IPS DF 19.7 (cell line): ENCODE results near the gene LPIN3.
A peak's percentile ranks its signal among the peaks of the same experiment; 100 is the strongest.

Experiments
- DNase-seq: peaks from one replicate; pipeline ENCODE4 v3.0.0-alpha.2; 2013; ENCODE audit warnings: low read depth, low spot score

Gene LPIN3

DNA sequence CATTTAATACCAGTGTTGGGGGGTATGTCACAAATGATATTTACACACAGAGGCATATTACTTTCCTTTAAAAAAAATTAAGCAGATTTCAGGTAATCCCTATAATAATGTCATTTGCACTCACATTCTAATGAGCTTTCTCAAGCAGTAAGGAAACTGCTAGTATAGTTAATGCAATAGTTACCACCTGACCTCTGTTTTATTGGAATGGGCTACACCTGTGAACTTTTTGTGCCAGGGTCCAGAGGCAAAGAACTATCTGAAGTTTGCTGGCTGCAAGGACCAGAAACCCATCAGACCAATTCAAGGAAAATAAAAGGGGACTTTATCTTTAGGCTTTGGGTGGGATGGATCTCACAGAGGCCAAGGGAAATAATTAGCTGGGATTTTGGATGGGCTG, 20.2 kb upstream of the LPIN3 start:
- DNase-seq, result no peak

GRCh38 chr20:41320976-41321375, 19.6 kb upstream of the LPIN3 start:
- DNase-seq, result no peak

DNA sequence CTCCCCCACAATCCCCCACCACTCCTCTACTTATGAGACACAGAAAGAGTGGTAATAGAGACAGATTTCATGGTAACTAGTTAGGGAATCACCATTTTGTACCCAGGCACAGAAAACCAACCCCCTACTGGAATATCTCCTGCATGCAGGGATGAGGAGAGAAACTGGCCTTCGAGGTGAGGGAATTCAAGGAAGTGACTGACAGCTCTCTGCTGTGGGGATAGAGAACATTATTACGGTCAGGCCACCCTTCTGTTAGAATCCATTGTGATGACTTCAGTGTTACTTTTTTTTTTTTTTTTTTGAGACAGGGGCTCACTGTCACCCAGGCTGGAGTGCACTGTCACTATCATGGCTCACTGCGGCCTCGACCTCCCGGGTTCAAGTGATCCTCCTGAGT, 13.4 kb upstream of the LPIN3 start:
- no peak for DNase-seq

- no peak for DNase-seq
These were observed 10.9 kb upstream of the LPIN3 start for GRCh38 chr20:41329435-41330342.

GRCh38 chr20:41330343-41330720, 10.3 kb upstream of the LPIN3 start:
- no peak for DNase-seq

- no peak for DNase-seq
These were observed 9.7 kb upstream of the LPIN3 start for GRCh38 chr20:41330941-41331340.

DNA sequence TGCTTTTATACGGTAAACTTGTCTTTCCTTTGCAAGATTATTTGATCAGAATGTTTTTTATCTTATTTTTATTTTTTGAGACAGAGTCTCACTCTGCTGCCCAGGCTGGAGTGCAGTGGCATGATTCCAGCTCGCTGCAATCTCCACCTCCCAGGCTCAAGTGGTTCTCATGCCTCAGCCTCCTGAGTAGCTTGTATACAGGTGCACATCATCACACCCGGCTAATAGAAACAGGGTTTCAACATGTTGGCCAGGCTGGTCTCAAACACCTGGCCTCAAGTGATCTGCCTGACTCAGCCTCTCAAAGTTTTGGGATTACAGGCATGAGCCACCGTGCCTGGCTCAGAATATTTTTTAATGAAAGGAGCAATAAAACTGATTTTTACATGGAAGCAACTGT, 8.9 kb upstream of the LPIN3 start:
- DNase-seq, result no peak

DNA sequence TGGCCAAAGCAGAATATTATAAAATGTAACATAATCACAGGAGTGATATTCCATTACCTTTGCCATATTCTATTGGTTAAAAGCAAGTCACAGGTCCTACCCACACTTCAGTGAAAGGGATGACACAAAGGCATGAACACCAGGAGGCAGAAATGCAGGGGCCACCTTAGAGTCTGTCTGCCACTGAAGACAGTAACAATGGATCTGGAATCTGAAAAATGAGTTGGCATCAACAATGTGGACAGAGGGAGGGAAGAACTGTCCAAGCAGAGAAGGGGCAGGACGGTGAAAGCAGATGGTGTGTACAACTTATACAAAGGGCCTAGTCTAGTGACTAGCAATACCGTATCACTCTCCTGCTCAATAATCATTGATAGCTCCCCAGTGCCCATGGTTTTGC, 6.6 kb upstream of the LPIN3 start:
- no peak for DNase-seq

DNA sequence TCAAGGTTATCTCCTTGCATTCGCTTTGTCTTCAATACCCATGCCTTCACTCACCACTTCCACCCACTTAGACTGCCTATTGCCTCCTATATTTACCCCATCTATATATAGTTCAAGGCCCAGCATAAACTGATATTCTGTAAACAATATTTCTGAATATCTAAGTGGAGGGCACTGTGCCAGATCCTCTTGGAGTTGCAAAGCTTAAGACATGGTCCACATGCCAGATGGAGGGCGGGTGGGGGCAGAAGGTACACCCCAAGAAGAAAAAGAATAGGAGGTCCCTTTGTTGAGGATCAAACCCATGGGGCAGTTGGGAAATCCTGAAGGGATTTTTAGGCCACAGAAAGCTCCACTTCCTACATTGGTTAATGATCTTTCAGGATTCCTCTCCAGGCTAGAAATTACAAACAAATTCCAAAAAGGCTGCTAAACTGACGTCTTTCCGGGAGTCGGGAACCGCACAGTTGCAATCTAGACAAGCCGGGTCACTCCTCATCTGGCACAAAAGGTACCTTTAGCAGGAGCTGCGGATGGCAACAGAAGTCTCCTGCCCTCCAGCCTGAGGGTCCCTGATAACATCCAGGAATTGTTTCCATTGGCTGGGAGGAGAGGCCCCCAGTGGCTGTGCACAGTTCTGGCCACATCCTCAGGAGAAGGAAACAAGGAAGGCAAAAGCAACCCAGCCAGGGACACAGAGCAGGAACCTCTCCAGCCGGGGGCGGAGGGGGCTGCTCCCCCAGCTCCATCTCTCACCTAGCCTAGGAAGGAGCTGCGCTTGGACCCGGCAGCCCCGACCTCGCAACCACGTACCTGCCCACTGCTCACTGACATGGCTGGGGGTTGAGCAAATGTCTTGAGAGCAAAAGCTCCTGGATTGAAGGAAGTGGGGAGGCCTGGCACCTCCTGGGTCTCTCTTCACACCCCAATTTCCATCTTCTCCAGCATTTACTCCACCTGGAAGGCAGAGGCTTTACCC, 5.9 kb upstream of the LPIN3 start:
- DNase-seq, result no peak

- no peak for DNase-seq
These were observed 5.0 kb upstream of the LPIN3 start for GRCh38 chr20:41335591-41335990.

DNA sequence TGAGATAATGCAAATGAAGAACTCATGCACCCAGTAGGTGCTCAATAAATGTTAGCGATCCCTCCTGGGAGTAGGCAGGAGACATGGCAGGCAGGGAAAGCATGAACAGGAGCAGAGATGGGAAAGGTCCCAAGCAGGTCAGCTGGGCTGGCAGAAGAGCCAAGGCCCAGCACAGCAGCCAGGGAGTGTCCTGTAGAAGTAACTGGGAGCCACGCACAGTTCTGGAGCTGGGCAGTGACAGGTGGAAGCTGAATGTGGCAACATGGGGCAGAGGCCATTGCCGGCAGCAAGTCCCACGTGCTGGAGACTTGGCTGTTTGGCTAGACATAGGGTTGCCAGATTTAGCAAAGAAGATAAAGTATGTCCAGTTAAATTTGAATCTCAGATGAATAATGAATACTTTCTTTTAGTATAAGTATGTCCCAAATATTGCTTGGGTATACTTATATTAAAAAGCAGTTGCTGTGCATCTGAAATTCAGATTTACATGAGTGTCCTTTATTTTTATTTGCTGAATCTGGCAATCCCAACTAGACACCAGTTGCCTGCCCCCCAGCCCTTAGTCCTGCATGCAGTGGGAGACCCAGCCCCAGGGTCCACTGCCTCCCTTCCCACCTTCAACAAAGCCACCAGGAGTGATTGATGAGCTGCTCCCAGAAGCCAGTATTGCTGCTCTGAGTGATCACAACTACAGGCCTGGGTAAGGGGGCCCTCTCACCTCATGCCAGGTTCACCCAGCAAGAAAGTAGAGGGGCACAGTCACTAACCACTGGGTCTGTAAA, 3.7 kb upstream of the LPIN3 start:
- no peak for DNase-seq

DNA sequence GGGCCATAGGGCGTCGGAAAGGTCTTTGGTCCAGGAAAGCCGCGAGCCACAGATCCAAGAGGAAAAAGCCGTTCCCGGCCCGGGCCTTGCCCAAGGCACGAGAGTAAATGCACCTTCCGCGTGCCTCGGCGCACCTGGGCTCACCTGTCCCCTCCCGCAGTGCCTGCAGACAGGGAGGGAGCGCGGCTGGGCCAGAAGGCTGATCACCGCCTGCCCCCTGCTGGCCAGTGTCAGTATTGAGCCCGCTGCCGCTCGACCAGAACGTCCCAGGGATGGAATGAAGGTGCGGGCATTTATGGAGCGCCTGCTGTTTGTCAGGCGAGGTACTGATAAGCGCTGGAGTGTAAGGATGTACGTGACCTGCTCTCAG, 679 bp upstream of the LPIN3 start:
- peak; percentile 56 for DNase-seq

DNA sequence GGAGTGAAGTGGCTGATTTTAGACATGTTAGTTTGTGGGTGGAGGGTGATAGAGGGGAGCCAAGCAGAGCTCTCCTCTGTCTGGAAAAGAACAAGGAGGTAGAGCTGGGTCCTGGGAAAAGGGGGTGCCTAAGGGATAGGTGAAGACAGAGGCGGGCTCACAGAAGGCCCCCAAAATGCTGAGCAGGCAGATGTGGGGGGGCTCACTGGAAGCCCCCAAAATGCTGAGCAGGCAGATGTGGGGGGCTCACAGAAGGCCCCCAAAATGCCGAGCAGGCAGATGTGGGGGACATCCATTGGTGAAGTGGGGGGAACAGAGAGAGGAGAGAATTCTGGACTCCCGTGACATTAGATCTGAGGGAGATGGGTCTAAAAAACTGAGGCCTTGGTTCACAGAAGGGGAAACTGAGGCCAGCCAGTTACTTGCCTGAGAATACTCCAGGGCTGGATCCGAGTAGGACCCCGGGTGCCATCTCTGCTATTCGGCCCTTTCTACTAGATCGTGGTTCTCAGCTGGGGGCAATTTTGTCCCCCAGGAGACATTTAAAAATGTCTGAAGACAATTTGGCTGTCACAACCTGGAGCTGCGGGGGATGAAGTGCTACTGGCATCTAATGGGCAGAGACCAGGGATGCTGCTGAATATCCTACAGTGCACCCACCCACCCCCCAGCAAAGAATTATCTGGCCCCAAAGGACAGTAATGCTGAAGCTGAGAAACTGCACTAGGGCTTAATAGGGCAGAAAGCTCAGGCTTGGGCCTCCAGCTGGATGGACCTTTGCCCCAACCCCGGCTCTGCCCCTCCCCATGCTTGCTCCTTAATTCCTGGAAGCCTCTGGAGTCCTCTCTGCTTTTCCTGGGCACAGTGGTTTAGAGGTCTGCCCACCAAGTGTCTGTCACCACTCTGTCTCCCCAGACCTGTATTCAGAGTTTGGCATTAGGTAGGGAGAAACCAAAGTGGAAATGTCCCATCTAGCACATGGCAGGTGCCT, 2.1 kb downstream of the LPIN3 start:
- DNase-seq, result no peak

DNA sequence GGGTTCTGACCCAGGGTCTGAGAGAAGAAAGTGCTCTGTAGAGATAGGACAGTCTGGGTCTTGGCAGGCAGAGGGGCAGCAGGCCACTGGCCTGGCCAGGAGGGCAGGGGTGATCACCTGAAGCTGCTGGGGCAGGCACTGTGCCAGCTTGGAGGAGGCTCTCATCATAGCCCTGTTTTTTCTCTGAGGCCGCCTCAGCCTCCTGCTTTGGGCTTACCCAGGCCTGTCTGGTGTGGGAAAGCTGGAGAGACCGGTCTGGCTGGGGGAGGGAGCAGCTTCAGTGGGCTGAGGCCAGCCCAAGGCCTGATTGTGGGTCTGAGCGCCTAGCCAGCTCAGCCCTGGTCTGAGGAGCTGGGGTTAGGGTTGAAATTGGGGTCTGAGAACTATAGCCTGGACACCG, 3.9 kb downstream of the LPIN3 start:
- DNase-seq, result no peak

DNA sequence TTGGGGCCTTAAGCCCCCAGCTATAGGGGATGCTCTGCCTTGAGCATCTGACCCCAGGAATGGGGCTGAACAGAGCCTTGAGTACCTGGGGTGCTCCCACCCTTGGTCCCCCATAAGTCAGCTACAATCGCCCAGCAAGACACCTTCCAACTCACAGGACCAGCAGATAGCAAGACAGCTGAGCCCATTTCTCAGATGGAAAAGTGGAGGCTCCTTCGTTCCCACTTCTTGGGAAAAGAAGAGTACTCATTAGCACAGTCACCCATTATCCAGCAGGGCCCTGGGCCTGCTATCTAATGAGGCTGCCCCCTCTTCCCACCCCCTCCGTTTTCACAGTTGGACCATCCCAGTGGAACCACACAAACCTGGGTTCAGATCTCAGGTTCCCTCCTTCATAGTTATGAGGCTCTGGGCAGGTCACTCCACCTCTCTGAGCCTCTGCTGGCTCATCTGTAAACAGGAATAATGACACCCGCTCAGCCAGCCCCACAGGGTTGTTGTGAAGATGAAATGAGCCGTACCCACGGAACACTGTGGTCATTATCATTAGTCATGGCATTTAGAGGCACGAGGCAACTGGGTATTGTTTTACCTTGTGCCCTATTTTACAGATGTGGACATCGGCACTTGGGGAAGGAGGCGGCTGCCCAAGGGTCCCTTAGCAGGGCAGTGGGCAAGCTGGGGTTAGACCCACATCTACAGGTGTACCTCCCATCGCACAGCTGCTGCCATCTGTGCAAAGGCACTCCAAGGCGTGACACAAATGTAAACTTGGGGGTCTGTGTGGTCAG, 4.5 kb downstream of the LPIN3 start:
- no peak for DNase-seq

DNA sequence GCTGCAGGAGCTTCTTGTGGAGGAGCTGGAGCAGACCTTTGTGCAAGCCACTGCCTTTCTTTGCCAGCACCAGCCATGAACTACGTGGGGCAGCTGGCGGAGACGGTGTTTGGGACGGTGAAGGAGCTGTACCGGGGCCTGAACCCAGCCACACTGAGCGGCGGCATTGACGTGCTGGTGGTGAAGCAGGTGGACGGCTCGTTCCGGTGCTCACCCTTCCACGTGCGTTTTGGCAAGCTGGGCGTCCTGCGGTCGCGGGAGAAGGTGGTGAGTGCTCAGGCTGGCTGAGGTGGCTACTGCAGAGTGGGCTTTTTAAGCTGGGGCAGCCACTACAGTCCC, 5.1 kb downstream of the LPIN3 start:
- DNase-seq, result no peak

- no peak for DNase-seq
These were observed 7.2 kb downstream of the LPIN3 start for GRCh38 chr20:41347523-41348429.

DNA sequence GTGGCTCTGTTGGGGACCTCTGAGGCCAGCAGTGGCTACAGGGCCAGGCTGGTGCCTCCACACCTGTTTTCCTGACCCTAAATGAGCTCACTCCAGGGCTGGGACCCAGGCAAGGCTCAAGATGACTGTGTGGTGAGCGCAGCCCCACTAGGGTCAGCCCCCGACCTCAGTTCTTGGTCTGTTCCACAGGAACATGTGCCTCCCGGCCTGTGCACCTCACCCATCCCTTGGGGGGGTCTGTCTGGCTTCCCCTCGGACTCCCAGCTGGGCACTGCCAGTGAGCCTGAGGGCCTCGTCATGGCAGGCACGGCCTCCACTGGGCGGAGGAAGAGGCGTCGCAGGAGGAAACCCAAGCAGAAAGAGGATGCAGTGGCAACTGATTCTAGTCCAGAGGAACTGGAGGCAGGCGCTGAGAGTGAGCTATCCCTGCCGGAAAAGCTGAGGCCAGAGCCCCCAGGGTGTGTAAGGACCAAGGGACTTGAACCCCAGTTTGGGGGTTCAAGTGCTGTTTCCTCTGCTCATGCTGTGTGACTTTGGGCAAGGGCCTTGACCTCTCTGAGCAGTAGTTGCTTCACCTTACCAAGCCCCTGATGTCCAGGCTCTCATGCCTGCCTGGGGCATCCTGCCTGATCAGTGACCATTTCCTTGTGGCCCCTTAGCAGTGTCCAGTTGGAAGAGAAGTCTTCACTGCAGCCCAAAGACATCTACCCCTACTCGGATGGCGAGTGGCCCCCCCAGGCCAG, 8.0 kb downstream of the LPIN3 start:
- no peak for DNase-seq
